ENCODE data around the gene RPS6KA2.
A peak's percentile ranks its signal among the peaks of the same experiment; 100 is the strongest.
"Not testable (repeated sequence)": the region's sequence is repeated elsewhere in the genome, so short reads cannot be mapped to it uniquely, and the experiment has no call there.

The RPS6KA2 gene

DNA sequence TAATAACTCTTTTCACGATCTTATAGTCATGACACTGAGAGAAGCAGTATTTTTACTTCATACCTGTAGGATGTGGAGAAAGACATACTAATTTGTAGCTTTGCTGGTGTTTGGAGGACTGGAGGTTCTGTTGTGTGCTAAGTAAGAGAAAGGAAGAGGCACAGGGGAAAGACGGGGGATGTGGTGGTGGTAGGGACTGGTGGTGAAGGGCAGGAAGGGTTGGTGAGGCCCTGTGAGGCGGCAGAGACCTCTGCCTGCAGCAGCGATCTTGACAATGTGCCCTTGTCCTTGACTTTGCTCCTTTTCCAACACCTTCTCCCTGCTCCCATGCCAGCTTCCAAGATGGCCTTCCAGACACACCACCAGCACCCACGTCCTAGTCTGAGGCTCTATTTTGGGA, 211.7 kb downstream of the RPS6KA2 start:
- no peak for DNase-seq

DNA sequence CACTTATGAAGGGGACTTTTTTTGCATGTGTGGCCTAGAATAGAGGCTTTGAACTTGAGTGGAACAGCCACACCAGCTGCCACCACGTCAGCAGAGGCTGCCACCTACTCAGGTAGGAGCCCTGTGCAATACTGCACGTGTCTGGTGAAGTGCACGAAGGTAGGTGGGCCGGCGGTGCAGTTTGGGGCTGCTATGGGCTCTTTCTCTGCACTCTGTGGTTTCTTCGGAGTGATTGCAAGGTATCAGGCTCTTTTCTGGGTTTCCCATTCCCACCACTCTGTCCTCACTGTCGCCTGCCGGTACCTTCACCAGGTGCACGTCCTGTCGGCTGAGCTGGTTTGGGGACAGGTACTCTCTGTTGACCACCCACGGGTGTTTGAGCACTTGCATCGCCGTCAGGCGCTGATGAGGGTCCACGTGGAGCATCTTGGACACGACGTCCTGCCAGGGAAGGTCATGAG, 213.5 kb downstream of the RPS6KA2 start:
- DNase-seq: no peak

GRCh38 chr6:166412911-166413384, 214.1 kb downstream of the RPS6KA2 start:
- DNase-seq: no peak

DNA sequence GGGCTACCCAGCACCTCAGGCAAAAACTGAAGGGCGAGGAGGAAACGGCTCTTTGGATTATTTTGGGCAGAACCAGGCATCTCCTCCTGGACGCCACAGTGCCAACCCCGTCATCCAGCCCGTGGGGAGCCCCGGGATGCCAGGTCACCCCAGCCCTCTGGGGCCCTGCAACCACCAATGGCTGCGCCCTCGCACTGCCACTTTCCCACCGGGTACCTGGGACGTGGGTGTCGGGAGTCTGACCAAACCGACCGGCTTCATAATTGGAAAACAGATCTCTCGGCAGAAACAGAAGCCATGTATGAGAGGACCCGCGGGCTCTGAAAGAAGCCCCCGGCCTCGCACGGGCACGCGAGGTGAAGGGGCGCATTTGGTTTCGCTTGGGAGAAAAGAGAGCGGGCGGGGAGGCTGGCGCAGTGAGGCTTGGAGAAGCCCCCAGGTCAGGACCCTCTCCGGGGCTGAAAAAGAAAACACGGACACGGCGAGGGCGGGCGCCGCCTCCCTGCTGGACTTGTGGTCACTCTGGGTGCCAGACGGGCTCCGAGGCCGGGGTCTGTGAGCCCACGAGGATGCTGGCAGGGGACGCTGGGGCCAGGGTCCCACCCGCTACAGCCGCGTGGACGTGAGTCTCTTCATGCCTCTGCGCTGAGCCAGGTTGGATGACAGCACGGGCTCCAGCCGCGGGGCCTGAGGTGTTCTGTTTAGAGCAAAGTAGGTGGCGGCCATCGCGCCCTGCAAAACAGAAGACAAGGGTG, 214.7 kb downstream of the RPS6KA2 start:
- DNase-seq: no peak

GRCh38 chr6:166411721-166412151, 215.3 kb downstream of the RPS6KA2 start:
- DNase-seq: no peak

- DNase-seq: no peak
Measured at GRCh38 chr6:166411271-166411670, 215.8 kb downstream of the RPS6KA2 start.

GRCh38 chr6:166410426-166410935, 216.6 kb downstream of the RPS6KA2 start:
- DNase-seq: no peak

DNA sequence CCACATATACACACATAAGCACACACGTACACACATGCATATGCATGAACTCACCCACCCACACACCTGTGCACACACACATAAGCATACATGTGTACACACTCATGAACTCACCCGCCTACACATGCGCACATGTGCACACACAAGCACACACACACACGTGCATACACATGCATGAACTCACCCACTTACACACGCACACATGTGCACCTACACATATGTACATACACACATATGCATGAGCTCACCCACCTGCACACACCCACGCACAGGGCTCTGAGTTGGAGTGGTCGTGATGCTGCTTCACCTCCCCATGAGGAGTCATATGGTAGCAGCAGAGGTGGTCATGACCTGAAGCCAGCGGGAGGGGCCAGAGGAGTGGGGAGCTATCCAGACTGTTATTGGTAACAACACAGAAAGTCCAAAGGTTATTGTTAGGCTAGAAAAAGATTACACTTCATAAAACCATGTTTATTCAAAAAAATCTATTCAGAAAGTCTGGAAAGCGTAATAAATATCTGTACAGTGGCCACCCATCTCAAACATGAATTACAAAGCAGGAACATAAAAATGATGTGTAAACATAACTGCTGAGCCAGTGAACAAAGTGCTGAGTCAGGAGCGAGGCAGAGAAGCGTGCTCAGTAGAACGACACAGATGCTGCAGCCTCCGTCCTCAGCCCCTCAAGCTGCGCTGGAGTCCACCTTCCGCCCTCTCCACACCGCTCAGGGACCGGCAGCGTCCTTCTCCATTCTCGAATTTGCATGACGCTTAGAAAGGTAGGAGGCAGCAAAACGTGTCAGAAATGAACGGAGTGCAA, 217.9 kb downstream of the RPS6KA2 start:
- DNase-seq: no peak

GRCh38 chr6:166406197-166406596, 220.9 kb downstream of the RPS6KA2 start:
- DNase-seq: no peak

DNA sequence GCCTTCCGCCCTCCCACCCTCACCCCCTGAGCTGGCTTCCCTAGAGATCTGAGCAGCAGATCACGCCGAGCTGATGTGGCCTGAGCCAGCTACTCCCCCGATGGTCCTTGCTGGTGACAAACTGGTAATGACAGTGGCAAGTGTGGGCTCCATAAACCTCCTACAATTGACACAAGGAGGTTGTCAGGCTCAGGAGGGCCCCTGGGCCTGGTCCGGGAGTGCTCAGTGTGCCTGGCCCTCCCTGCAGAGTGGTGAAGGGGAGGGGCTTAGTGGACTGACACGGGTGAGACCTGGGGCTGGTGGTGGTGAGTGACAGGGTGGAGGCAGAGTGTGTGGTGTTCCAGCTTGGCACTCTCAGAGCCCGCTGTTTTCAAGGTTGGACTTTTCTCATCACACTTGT, 221.7 kb downstream of the RPS6KA2 start:
- DNase-seq: no peak

DNA sequence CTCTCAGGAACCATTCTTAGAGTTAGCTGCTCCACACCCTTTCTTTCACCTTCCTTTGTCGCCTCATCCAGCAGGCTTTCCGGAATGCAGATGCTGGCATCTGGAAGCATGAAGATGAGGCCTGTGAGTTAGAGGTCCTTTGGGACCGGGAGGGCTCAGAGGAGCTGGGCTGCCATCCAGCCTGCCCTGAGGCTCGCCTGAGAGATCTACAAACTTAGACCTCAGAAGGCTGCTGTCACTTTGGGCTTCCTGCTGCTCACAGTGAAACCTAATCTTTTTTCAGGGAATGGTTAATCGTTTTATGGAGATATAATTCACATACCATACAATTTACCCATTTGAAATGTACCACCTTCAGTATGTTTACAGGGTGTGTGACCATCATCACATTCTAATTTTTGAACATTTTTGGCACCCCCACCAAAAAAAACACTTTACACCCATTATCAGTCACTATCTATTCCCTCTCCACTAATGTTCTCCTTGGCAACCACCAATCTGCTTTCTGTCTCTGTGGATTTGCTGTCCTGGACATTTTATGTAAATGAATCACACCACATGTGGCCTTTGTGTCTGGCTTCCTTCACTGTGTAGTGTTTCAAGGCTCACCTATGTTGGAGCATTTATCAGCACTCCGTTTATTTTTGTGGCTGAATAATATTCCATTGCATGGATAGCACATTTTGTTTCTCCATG, 224.3 kb downstream of the RPS6KA2 start:
- DNase-seq: peak; percentile 90

DNA sequence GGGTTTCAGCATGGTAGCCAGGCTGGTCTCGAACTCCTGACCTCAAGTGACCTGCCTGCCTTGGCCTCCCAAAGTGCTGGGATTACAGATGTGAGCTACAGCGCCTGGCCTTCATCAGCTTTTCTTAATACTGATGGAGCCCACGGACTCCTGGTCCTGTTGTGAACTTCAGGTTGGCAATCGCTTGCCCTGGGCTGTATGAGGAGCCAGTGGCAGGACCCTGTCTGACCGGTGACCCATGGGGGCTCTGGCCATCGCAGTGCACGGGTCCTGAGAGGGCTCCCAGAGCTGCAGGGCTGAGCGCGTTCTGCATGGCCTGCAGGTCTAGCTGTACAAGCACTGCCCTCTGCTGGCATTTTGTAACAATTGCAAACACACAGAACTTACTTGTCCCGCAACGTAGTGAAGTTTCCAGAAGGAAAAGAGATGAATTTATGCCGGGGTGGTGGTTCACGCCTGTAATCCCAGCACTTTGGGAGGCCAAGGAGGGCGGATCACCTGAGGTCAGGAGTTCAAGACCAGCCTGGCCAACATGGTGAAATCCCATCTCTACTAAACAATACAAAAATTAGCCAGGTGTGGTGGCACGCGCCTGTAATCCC, 226.3 kb downstream of the RPS6KA2 start:
- peak; percentile 68 for DNase-seq

- no peak for DNase-seq
Measured at GRCh38 chr6:166400181-166400580, 226.9 kb downstream of the RPS6KA2 start.

- DNase-seq: no peak
Measured at GRCh38 chr6:166398348-166398747, 228.7 kb downstream of the RPS6KA2 start.

DNA sequence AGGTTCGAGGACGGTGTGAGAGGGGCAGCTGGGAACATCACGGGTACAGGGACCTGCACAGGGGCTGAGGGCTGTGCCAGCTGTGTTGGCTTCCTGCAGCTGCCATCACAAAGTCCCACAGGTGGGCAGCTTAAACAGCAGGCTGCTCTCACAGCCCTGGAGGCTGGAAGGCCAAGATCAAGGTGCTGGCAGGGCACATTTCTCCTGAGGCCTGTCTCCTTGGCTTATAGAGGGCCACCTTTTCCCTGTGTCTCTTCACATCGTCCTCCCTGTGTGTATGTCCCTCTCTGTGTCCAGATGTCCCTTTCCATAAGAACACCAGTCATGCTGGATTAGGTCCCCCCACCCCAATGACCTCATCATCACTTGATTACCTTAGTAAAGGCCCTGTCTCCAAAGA, 229.2 kb downstream of the RPS6KA2 start:
- no peak for DNase-seq

- DNase-seq: no peak
Measured at GRCh38 chr6:166395778-166396177, 231.3 kb downstream of the RPS6KA2 start.

- DNase-seq: no peak
Measured at GRCh38 chr6:166395351-166395750, 231.7 kb downstream of the RPS6KA2 start.

DNA sequence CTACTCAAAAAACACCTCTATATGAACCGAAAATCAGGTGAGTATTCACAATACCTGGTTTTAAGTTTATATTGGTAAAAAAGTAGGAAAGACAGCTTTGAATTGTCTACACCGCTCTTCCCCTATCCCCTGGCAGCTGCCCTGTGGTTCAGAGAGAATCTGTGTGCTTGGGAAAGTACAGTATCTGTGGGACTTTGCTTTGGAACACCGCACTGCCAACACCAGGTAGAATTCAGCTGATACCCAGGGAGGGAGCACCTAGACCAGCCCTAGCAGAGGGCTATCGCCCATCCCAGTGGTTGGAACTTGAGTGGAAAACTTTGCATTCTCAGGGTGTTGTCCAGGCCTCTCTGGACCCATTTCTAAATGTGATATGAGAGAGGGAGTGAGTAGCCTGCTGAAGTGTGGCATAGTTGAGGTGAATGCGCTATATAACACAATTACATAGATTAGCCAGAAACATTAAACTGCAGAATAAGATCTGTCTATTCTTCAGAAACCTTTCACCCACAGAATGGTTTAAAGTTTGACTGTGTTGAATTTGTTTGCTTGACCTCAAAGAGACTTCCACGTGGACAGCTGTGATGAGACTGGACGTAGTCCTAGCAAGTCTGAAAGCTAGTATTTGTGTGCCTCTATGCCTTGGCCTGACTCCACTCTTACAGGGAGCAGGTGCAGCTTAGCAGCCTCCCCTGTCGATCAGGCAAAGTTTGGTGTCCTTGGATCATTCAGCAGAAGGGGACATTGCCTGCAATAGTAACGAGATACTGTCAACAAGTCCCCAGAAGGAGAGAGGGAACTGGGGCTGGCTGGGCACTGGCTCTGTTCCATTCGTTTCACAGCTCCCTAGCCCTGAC, 232.8 kb downstream of the RPS6KA2 start:
- DNase-seq: no peak

DNA sequence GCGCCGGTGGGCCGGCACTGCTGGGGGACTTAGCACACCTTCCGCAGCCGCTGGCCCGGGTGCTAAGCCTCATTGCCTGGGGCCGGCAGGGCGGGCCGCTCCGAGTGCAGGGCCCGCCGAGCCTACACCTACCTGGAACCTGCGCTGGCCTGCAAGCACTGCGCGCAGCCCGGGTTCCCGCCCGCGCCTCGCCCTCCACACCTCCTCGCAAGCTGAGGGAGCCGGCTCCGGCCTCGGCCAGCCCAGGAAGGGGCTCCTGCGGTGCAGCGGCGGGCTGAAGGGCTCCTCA, 233.6 kb downstream of the RPS6KA2 start:
- DNase-seq: no peak

DNA sequence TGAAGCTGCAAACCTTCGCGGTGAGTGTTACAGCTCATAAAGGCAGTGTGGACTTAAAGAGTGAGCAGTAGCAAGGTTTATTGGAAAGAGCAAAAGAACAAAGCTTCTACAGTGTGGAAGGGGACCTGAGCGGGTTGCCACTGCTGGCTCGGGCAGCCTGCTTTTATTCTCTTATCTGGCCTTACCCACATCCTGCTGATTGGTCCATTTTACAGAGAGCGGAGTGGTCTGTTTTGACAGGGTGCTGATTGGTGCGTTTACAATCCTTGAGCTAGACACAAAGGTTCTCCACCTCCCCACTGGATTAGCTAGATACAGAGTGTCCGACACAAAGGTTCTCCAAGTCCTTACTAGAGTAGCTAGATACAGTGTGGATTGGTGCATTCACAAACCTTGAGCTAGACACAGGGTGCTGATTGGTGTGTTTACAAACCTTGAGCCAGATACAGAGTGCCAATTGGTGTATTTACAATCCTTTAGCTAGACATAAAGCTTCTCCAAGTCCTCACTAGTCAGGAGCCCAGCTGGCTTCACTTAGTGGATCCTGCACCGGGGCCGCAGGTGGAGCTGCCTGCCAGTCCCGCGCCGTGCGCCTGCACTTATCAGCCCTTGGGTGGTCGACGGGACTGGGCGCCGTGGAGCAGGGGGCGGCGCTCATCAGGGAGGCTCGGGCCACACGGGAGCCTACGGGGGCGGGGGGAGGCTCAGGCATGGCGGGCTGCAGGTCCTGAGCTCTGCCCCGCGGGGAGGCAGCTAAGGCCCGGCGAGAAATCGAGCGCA, 234.1 kb downstream of the RPS6KA2 start:
- DNase-seq: not testable (repeated sequence)

DNA sequence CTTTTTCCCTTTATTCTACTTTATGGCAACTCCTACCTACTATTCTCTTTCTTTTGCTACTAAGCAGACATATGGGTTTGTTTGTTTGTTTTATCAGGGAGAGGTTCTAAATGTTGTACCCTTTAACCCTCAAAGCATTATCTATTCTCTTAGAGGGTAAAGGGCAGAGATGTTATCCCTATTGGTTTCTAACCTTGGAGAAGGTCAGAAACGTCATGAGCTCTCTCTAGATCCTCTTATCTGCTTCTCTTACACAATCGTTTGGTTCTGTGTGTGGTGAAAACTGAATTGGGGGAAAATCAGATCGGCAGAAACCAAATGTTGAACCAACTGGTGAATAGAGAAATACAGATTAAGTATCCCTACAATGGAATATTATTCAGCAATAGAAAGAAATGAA, 237.9 kb downstream of the RPS6KA2 start:
- DNase-seq: no peak

Data from fibroblast of skin of scalp (primary cell).